ENCODE measurements around the gene CNPY2. TPM values are rescaled to one million over a fixed set of nuclear protein-coding genes. Genes with fewer than 3 reads are reported as not detected.
A peak's percentile ranks its signal among the peaks of the same experiment; 100 is the strongest.

Gene CNPY2
- total and polyA plus RNA-seq, 7 donors, result 32.8 to 73.5 (median 40.2) TPM

- intact Hi-C loops (cut with DNase I), result loop anchor here in 1 of 2 donors (10.0 kb wide), 1 partner anchor 130 kb away; the partner anchor contains the start of gene SPRYD4
- Histone ChIP-seq H3K27ac (peak overlapping the region; percentile 97), H3K36me3 (ENCODE audit: insufficient read depth in 1 of 2, low read depth in 1 of 2) (peaks cover 0 to 10% of the 10 kb centered on the region in 2 donors), H3K4me1 (peaks cover 6% of the 10 kb centered on the region), H3K9me3 (no peaks in the 10 kb centered on the region), H3K4me3 (peak overlapping the region; percentile 94), H3K27me3 (ENCODE audit: insufficient read depth in 3 of 3, low read length in 2 of 3) (no peaks in the 10 kb centered on the region)
- 4 to 8% (median 5%) methylated on average over 6 of the region's 6 CpGs for WGBS, 3 donors
- DNase-seq (no peak), ATAC-seq (peak in 1 of 4 donors; percentile 2)
- TF ChIP-seq CTCF (IDR thresholded peaks at IDR 0.05), result no peak
Measured at GRCh38 chr12:56334490-56334793, 18.7 kb upstream of the CNPY2 start.

- Histone ChIP-seq H3K36me3 (ENCODE audit: insufficient read depth in 1 of 2, low read depth in 1 of 2) (peaks cover 0 to 13% of the 10 kb centered on the region in 2 donors), H3K27ac (peak within 1 kb of the TSS; percentile 97), H3K9me3 (no peaks in the 10 kb centered on the region), H3K27me3 (ENCODE audit: insufficient read depth in 3 of 3, low read length in 2 of 3) (no peaks in the 10 kb centered on the region), H3K4me3 (peak within 1 kb of the TSS; percentile 94), H3K4me1 (peaks cover 6% of the 10 kb centered on the region)
- TF ChIP-seq CTCF (IDR thresholded peaks at IDR 0.05), result peak; percentile 57
- peak; percentile 98 to 99 (median 98) for ATAC-seq
- DNase-seq, result peak; percentile 96 to 97
- 0% methylated on average over 45 of the region's 45 CpGs for WGBS, 3 donors
- intact Hi-C loops (cut with DNase I), result loop anchor here in 1 of 2 donors (10.0 kb wide), 1 partner anchor 131 kb away; the partner anchor contains the start of gene SPRYD4
Measured at GRCh38 chr12:56333679-56334489, 18.1 kb upstream of the CNPY2 start, which contains the start of gene PAN2. TSS of gene PAN2 (minus strand) at chr12:56334000. CDS start at chr12:56333094, 906 bp downstream.

GRCh38 chr12:56333197-56333678 is 17.4 kb upstream of the CNPY2 start:
- intact Hi-C loops (cut with DNase I), result loop anchor here in 1 of 2 donors (10.0 kb wide), 1 partner anchor 132 kb away; the partner anchor contains the start of gene SPRYD4
- 19 to 22% (median 20%) methylated on average over 8 of the region's 8 CpGs for WGBS, 3 donors

GRCh38 chr12:56332512-56333196 is 16.9 kb upstream of the CNPY2 start:
- 90 to 95% (median 95%) methylated on average over 10 to 11 of the region's 11 CpGs for WGBS, 3 donors
- intact Hi-C loops (cut with DNase I), result loop anchor here in 1 of 2 donors (10.0 kb wide), 1 partner anchor 132 kb away; the partner anchor contains the start of gene SPRYD4
- no peaks in the 10 kb centered on the region for H3K27me3 ChIP-seq (ENCODE audit: insufficient read depth in 3 of 3, low read length in 2 of 3)
- peak overlapping the region; percentile 94 for H3K4me3 ChIP-seq
- no peak for ATAC-seq
- H3K4me1 ChIP-seq, result peaks cover 6% of the 10 kb centered on the region
- H3K9me3 ChIP-seq, result no peaks in the 10 kb centered on the region
- TF ChIP-seq CTCF (IDR thresholded peaks at IDR 0.05), result no peak
- H3K36me3 ChIP-seq (ENCODE audit: insufficient read depth in 1 of 2, low read depth in 1 of 2), result peaks cover 0 to 26% of the 10 kb centered on the region in 2 donors
- H3K27ac ChIP-seq, result peak overlapping the region; percentile 97
- DNase-seq, result no peak

More at GRCh38 chr12:56333197-56333678, 17.4 kb upstream of the CNPY2 start:
- no peaks in the 10 kb centered on the region for H3K9me3 ChIP-seq
- no peak for TF ChIP-seq CTCF (IDR thresholded peaks at IDR 0.05)
- H3K27ac ChIP-seq, result peak overlapping the region; percentile 97
- peaks cover 6% of the 10 kb centered on the region for H3K4me1 ChIP-seq
- H3K36me3 ChIP-seq (ENCODE audit: insufficient read depth in 1 of 2, low read depth in 1 of 2), result peaks cover 0 to 20% of the 10 kb centered on the region in 2 donors
- ATAC-seq, result peak in 3 of 4 donors; percentile 7 to 32 (median 18)
- DNase-seq, result no peak
- H3K27me3 ChIP-seq (ENCODE audit: insufficient read depth in 3 of 3, low read length in 2 of 3), result no peaks in the 10 kb centered on the region
- peak overlapping the region; percentile 94 for H3K4me3 ChIP-seq

Data from psoas muscle (tissue), 8 donors.